Activated gamma-delta T cell treated with anti-CD3 and anti-CD28 coated beads, Interleukin-2, amount 50 U/mL, for 16 hours (primary cell): ENCODE results near the gene MKS1.

Experiments used
- DNase-seq: peaks from one replicate; pipeline ENCODE4 v3.0.0-alpha.2; 2020; ENCODE audit warnings: low read depth

Gene MKS1

DNA sequence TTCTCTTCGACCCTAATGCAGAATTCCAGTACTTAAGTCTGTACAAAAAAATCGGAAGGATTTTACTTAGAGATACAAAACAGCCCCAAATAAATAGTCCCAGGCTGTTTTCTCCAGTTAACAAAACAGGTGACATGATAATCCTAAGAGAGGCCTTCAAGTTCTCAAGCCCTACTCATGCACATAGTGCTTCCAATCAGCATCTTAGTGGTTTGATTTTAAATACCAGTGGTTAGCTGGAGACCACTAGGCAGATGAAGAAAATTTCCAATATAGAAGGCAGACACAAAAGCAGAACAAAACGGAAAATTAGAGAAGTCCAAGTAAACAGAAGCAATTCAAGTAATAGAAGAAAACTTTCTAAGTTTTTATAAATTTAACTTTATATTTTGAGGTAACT, 57.5 kb downstream of the MKS1 start:
- no peak for DNase-seq

DNA sequence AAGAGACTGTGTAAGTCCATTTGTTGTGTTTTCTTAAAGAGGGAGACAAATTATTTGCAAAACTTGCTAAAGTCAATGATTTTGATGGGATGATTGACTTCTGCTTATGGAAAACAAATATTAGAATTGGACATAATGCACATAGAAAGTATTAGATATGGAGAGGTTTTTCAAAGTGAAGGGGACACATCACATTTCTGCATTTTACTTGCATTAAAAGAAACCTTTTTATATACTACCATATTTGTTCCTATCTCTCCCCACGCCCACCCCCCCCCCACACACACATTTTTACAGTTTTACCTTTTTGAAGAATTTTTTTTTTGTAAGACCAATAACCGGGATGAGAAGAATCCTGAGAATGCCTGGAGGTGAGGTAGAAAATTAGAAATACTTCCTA, 60.9 kb downstream of the MKS1 start:
- no peak for DNase-seq

DNA sequence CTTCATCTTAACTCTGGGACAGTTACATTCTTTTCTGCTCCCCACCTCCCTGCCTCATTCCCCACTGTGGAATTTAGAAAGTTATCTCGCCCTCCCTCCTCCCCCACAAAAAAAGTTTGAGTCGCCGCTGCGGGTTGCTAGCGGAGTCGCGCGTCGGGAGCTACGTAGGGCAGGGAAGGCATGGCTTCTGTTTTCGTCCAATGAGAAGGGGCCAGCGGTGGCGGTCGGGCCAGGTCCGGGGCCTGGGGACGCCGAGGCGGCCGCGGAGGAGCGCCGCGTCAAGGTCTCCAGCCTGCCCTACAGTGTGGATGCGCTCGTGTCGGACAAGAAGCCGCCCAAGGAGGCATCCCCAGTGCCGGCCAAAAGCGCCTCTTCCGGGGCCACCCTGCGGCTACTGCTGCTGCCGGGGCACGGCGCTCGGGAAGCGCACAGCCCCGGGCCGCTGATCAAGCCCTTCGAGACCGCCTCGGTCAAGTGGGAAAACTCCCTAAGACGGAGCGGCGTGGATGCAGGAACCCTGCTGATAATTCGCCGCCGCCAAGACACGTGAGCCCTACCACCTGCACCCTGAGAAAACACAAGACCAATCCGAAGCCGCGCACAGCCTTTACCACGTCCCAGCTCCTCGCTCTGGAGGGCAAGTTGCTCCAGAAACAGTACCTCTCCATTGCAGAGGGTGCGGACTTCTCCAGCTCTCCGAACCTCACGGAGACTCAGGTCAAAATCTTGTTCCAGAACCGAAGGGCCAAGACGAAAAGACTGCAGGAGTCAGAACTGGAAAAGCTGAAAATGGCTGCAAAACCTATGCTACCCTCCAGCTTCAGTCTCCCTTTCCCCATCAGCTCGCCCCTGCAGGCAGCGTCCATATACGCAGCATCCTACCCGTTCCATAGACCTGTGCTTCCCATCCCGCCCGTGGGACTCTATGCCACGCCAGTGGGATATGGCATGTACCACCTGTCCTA, 61.9 kb downstream of the MKS1 start:
- peak; percentile 31 for DNase-seq
